ENCODE results near the gene CDC123.
"Not testable (repeated sequence)": the region's sequence is repeated elsewhere in the genome, so short reads cannot be mapped to it uniquely, and the experiment has no call there.

Gene CDC123

GRCh38 chr10:12195603-12196506, at the start of gene CDC123, which contains the start of gene NUDT5:
TSS of gene CDC123 (plus strand) at chr10:12196188. CDS start at chr10:12196246, 58 bp downstream.
TSS of gene NUDT5 (minus strand) at chr10:12195891. CDS start at chr10:12186291, 9,600 bp downstream.
- DNase-seq = peak; percentile 89 to 96

GRCh38 chr10:12150163-12150562, 45.8 kb upstream of the CDC123 start:
- no peak for DNase-seq

- DNase-seq = no peak
Measured at GRCh38 chr10:12154516-12154915, 41.5 kb upstream of the CDC123 start.

DNA sequence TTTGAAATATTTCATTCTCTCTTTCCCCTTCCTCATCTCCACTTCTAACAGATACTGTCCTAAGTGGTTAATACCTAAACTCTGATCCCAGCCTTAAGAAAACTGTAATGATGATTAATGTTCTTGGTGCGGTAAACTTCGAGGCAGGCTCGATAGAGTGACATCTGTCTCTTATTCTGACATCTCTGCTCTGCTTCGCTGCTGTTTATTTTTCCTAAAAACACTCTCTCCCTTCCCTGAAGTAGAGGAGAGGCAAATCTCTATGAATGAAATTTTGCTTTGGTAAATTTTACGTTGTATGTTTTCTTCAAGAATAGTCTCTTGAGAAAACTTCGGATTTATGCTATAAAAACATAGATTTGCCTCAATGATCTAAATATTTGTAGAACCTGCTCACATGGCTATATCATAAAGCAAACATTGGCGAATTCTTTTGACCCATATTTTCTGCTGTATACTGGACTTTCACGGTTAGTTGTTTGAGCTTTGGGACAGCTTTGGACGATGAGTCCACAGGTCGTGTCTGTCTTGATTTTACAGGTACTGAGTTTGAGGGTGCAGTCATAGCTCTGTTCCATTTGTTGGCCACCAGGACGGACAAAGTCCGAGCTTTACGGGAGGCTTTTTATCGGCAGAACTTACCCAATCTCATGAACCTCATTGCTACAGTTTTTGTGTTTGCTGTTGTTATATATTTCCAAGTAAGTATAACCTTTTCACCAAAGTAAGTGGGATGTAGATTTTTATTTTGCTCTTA, 39.4 kb upstream of the CDC123 start:
- no peak for DNase-seq

DNA sequence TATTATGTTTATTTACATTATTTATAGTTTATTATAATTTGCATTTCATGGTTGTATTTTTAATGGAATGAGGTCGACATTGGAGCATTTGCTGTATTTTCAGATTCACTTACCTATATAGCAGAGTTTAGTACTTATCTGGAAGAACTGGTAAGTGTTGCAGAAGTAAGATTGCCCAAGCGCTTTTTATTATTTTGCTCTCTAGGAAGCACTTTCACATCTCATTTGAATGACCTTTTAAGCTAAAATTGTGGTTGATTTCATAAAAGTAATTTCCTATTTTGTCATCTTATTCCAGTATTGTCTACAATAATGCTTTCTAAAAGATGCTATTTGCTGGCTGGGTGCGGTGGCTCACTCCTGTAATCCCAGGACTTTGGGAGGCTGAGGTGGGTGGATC, 37.9 kb upstream of the CDC123 start:
- DNase-seq = no peak

DNA sequence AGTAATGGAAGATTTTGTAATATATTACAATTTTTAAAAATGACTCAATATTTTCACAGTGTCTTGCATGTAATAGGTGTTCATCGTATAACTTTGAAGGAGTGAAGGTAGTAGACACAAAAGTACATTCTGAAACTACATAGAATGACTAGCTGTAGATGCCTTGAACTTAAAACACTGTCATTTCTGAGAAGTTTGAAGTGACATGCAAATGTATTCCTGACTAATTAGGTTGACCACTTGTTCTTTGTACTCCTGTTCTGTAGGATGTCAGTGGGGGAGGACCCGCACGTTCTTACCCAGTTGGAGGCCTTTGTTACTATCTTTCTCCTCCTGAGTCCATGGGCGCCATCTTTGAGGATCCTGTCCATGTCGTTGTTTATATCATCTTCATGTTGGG, 35.3 kb upstream of the CDC123 start:
- no peak for DNase-seq

GRCh38 chr10:12162927-12163326, 33.1 kb upstream of the CDC123 start:
- no peak for DNase-seq

DNA sequence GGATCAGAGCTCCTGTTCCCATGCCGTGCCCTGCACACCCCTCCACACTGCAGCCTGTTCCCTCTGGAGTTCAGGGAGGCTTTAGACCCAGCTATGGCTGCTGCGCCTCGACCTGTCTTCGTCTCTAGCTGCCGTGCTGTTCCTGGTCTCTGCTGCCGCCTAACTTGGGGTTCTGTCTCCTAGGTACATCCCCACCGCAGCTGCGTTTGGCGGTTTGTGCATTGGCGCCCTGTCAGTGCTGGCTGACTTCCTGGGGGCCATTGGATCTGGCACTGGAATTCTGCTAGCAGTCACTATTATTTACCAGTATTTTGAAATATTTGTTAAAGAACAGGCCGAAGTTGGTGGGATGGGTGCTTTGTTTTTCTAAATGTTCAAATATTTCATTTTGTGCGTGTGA, 31.9 kb upstream of the CDC123 start:
- DNase-seq = no peak

DNA sequence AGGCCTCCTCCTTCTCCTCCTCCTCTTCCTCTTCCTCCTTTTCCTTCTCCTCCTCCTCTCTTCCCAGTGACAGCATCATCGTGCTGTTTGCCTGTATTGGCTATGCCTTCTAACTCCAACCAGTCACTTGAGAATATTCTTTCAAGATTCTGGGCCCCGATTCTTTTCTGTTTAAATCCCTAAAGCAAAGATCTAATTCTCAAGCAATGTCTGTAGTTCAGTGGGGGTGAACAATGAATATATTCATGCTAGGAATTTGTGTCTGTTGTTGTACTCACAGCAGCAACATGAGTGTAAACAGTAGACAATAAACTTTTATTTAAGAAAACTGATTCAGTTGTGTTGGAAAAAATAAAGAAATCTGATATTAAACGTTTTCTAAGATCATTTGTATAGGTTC, 31.0 kb upstream of the CDC123 start:
- DNase-seq = peak in 1 of 2 donors; percentile 18

- no peak for DNase-seq
Measured at GRCh38 chr10:12165999-12166775, 29.8 kb upstream of the CDC123 start.

GRCh38 chr10:12171512-12171911, 24.5 kb upstream of the CDC123 start:
- DNase-seq = not testable (repeated sequence)

DNA sequence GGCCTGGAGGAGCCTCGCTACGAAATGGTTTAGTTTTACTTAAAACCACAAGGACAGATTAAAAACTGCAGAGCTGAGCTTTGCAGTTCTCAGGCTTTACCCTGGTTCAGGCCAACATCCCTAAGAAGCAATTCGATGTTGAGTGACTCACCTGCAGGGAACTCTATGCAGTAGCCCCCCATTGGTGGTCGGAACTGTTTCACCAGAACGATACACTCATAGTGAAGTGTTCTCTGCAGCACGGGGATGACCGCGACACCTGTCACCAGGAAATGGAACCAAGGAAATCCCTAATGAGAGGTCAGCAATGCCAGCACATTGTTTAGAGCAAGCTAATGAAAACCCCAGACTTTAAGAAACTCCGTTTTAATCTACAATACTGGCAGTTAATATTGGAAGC, 18.3 kb upstream of the CDC123 start:
- DNase-seq = no peak

DNA sequence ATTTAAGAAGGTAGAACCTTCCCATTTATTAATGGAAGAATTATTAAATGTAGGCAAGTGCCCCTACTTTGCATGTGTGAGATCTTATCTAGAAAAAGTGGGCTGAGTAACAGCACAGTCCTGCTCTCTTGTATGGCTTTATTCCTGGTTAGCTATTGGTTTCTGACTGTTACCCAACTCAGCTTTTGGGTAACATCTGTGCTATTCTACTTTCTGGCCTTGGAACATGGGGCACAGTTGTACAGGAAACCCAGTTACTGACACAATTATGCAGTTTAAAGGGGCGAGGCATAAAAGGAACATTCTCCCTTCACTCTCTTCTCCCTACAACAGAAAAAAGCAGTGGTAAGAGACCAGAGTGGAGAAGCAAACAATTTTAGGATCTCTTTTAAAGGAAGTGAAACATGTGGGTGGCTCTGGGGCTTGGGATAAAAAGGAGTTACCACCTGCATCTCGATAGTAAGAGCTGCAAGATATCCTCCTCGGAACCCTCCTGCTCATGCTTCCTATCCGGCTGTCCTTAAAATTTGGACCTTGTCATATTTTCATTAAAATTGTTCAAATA, 16.3 kb upstream of the CDC123 start:
- no peak for DNase-seq

GRCh38 chr10:12180221-12180974, 15.6 kb upstream of the CDC123 start:
- DNase-seq = no peak

DNA sequence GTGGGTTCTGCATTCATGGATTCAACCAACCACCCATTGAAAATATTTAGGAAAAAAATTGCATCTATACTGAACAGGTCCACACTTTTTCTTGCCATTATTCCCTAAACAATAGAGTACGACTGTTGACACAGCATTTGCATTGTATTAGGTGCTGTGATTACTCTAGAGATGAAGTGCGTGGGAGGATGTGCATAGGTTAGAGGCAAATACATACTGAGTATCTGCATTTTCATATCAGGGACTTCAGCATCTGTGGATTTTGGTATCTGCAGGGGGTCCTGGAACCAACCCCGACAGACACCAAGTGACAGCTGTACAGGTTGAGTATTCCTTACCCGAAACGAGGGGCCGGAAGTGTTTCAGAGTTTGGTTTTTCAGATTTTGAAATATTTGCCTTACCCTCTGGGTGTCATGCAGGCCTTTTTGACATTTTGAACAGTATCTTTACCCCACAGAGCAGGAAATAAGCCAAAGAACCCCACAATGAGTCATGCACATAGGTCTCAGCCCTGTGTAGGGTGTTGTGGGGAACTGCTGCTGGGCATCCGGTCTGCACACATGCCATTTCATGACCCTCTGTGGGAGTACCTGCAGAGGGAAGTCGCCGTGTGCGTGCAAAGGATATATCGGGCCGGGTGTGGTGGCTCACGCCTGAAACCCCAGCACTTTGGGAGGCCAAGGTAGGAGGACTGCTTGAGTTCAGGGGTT, 14.8 kb upstream of the CDC123 start:
- no peak for DNase-seq

DNA sequence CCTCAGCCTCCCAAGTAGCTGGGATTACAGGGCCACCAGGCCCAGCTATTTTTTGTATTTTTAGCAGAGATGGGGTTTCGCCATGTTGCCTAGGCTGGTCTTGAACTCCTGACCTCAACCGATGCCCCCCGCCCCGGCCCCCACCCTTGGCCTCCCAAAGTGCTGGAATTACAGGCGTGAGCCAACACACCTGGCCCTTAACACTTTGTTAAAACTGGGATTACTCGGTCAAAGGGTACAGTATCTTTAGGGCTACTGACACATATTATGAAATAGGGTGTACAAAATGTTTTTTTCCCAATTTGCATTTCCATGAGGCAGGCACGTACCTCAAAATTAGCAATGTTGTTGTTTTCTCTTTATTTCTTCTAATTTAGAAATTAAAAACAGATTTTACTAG, 11.8 kb upstream of the CDC123 start:
- DNase-seq = no peak

GRCh38 chr10:12186323-12186722, 9.7 kb upstream of the CDC123 start:
- no peak for DNase-seq

DNA sequence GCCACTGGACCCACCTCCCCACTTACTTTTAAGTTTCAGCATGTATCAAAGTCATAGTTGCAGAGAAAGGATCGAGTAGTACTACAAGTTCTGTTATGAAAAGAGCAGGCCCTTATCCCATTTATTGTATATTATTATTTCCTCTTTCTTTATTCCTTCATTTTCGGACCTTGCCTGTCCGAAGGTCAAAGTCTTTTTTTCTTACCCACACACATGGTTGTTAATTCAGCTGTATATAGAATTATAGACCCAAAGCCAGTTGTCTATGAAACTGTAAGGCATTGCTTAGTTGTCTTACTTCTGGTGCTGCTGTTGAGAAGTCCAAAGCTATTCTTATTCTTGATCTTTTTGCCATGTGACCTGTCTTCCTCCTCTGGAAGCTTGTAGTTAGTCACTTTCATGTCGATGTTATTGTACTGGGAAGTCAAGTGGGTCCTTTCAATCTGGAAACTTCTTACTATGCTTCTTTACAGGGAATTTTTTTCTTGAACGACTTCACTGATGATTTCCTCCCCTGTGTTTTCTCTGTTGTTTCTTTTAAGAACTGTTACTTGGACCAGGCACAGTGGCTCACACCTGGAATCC, 8.6 kb upstream of the CDC123 start:
- no peak for DNase-seq

GRCh38 chr10:12188656-12189055, 7.3 kb upstream of the CDC123 start:
- DNase-seq = no peak

- no peak for DNase-seq
Measured at GRCh38 chr10:12189426-12189825, 6.6 kb upstream of the CDC123 start.

- DNase-seq = no peak
Measured at GRCh38 chr10:12191715-12192114, 4.3 kb upstream of the CDC123 start.

Measured in hippocampal formation (tissue), 2 donors.